Muscle of leg (tissue), 11 donors: ENCODE data around the gene TXNDC8. TPM values are rescaled to one million over a fixed set of nuclear protein-coding genes. Genes with fewer than 3 reads are reported as not detected.

ENCODE experiments used
- DNase-seq: peaks from one replicate; pipeline ENCODE4 v3.0.0; 2013
- H3K27ac ChIP-seq: one replicate; pipeline ENCODE4 v1.5.1; 2013; ENCODE audit warnings: mild to moderate bottlenecking, low read length, control low read depth
- H3K27me3 ChIP-seq: one replicate; pipeline ENCODE4 v1.6.1; 2013; ENCODE audit warnings: low read length; ENCODE audit not compliant: control insufficient read depth, insufficient read depth
- H3K36me3 ChIP-seq: one replicate; pipeline ENCODE4 v1.6.1; 2013; ENCODE audit warnings: low read length; ENCODE audit not compliant: control insufficient read depth, insufficient read depth
- H3K4me1 ChIP-seq: one replicate; pipeline ENCODE4 v1.6.1; 2013; ENCODE audit warnings: low read length; ENCODE audit not compliant: control insufficient read depth, insufficient read depth
- H3K4me3 ChIP-seq: one replicate; pipeline ENCODE4 v1.5.1; 2013; ENCODE audit warnings: low read length, control low read depth
- H3K9me3 ChIP-seq: replicated peaks from 2 replicates; pipeline ENCODE4 v1.6.1; 2013; ENCODE audit warnings: low read depth, low read length; ENCODE audit not compliant: control insufficient read depth
- WGBS: methylation state at CpG from one replicate; pipeline ENCODE4 v1.1.5; 2013; ENCODE audit warnings: missing lambda C conversion rate; ENCODE audit not compliant: insufficient coverage; 5-methylcytosine and 5-hydroxymethylcytosine counted together
- polyA plus RNA-seq, 8 donors: library from polyadenylated mRNA; unstranded; fragments of 120-200 nt; gene quantifications; one replicate each; pipeline versions ENCODE4 v1.2.1 to v1.2.3, GENCODE V29; 2013; ENCODE audit warnings: inconsistent platforms in 1 of 8, low replicate concordance in 1 of 8; ENCODE audit not compliant: insufficient read length in 8 of 8, insufficient read depth in 1 of 8
- total RNA-seq: library from RNA; stranded (reverse); fragments of 120-200 nt; gene quantifications from one replicate; pipeline ENCODE4 v1.2.4, GENCODE V29; 2013

The TXNDC8 gene
- total and polyA plus RNA-seq, 9 donors, result not detected

DNA sequence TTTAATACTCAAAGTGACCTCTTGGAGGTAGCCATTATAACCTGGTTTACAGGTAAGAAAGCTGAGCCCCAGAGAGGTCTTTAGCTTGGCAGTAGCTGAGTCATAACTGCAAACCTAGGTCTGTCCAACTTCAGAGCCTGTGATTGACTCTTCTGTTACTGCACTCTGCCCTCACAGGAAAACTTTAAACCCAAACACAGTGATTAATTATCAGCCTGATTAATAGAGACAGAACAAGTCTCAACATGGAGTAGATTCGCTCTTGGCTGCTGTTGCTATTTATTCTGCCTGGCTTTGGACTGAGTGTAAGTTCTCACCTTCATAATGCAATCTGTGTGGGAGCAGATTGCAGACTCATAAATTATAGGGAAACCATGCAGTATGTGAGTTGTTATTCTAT, 53.9 kb downstream of the TXNDC8 start:
- DNase-seq, result no peak
- Histone ChIP-seq H3K27me3 (no peaks in the 10 kb centered on the region), H3K36me3 (no peaks in the 10 kb centered on the region), H3K27ac (no peak overlapping the region), H3K9me3 (no peaks in the 10 kb centered on the region), H3K4me3 (no peak overlapping the region), H3K4me1 (no peaks in the 10 kb centered on the region)
- no CpG with 5 or more reads among the region's 1 CpG for WGBS

DNA sequence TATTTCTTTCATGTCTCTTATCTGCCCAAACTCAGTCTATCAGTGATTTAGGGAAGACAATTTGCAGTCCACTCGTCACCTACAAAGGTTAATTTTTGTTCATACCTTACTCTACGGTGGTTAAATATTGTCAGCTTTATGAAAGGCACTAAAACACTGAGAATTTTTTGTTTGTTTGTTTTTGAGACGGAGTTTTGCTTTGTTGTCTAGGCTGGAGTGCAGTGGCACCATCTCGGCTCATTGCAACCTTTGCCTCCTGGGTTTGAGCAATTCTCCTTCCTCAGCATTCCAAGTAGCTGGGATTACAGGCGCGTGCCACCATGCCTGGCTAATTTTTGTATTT, 55.0 kb downstream of the TXNDC8 start:
- no peaks in the 10 kb centered on the region for H3K36me3 ChIP-seq
- 100% methylated on average over 2 of the region's 6 CpGs for WGBS

DNA sequence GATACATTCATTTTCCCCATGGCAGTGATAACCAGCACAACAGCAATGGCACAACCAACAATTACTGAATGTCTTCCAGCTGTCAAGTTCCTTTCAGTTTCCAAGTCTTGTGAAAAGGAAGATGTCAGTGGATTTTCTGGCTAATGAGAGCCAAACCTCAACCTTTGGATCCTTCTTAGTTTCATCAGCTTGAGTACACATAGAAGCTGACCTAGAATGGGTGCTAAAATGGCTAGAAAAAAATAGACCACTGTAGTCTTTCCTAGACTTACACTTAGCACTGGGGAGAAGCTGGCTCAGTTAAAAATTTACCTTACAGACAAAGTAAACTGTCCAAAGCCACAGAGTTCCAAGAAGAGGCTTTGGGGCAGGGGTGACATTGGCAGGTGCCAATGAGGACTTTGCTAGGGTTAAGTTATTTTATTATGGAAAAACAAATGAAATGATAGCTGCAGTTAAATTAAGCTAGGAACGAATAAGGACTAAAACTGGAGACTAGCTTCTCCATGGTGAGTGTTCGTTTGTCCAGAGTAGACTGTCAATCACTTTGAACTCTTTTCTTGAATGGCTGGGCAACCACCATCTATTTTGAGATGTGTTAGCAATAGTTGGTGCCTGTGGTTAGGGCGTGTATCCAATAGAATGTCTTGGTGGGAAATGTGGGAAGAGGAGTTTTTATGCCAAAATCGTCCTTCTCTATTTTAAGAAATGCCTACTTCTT, 55.5 kb downstream of the TXNDC8 start:
- no peak for DNase-seq
- no peaks in the 10 kb centered on the region for H3K9me3 ChIP-seq
- no peak overlapping the region for H3K27ac ChIP-seq
- H3K27me3 ChIP-seq, result no peaks in the 10 kb centered on the region
- 80% methylated on average over 2 of the region's 4 CpGs for WGBS
- no peaks in the 10 kb centered on the region for H3K4me1 ChIP-seq
- H3K36me3 ChIP-seq, result no peaks in the 10 kb centered on the region
- no peak overlapping the region for H3K4me3 ChIP-seq

More for the DNA sequence above, 55.0 kb downstream of the TXNDC8 start:
- no peak for DNase-seq
- no peak overlapping the region for H3K4me3 ChIP-seq
- no peaks in the 10 kb centered on the region for H3K4me1 ChIP-seq
- no peaks in the 10 kb centered on the region for H3K27me3 ChIP-seq
- no peak overlapping the region for H3K27ac ChIP-seq
- no peaks in the 10 kb centered on the region for H3K9me3 ChIP-seq

DNA sequence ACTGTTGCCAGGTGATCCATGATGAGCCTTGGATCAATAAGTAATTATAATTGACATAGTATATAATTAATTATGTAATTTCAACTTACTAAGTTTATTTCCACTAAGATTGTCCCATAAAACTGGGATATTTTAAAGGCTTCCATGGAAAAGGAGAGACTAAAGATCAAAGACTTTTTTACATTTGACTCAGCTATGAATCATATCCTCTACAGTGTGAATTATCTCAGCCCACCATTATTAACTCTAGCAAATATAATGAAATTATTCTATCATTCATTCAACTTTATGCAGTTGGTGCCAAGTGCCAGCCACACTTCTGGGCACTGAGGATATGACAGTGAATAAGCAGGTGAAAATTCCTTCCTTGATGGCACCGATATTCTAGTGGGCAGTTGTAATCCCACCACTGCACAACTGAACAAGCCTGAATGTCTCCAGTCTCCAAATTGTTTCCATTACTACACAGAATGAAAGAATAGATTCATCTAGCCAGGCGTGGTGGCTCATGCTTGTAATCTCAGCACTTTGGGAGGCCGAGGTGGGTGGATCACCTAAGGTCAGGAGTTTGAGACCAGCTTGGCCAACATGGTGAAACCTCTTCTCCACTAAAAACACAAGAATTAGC, 59.5 kb downstream of the TXNDC8 start:
- DNase-seq, result no peak
- 60% methylated on average over 1 of the region's 3 CpGs for WGBS
- H3K4me3 ChIP-seq, result no peak overlapping the region
- H3K36me3 ChIP-seq, result no peaks in the 10 kb centered on the region
- no peak overlapping the region for H3K27ac ChIP-seq
- H3K4me1 ChIP-seq, result no peaks in the 10 kb centered on the region
- no peaks in the 10 kb centered on the region for H3K9me3 ChIP-seq
- no peaks in the 10 kb centered on the region for H3K27me3 ChIP-seq

DNA sequence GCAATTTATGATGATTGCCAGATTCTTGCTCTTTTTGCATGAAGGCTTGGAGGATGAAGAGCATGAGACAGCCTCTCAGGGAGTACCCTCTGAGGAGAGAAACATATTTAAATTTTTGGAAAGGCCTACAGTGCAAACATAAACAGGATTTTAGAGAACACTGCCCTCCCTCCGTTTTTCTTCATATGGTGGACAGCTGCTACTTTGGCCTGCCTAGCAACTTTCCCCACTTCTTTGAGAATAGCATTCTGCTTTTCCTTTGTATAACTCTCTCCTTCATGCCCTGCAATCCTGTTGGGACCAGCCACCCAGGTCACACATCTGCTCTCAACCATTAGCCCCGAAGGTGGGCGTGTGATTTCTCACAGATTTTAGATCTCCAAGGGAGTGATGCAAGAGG, 60.9 kb downstream of the TXNDC8 start:
- H3K36me3 ChIP-seq, result no peaks in the 10 kb centered on the region
- 25% methylated on average over 1 of the region's 3 CpGs for WGBS
- no peaks in the 10 kb centered on the region for H3K9me3 ChIP-seq
- H3K27me3 ChIP-seq, result no peaks in the 10 kb centered on the region
- H3K4me3 ChIP-seq, result no peak overlapping the region
- no peaks in the 10 kb centered on the region for H3K4me1 ChIP-seq
- peak; percentile 74 for DNase-seq
- H3K27ac ChIP-seq, result peak overlapping the region; percentile 4

DNA sequence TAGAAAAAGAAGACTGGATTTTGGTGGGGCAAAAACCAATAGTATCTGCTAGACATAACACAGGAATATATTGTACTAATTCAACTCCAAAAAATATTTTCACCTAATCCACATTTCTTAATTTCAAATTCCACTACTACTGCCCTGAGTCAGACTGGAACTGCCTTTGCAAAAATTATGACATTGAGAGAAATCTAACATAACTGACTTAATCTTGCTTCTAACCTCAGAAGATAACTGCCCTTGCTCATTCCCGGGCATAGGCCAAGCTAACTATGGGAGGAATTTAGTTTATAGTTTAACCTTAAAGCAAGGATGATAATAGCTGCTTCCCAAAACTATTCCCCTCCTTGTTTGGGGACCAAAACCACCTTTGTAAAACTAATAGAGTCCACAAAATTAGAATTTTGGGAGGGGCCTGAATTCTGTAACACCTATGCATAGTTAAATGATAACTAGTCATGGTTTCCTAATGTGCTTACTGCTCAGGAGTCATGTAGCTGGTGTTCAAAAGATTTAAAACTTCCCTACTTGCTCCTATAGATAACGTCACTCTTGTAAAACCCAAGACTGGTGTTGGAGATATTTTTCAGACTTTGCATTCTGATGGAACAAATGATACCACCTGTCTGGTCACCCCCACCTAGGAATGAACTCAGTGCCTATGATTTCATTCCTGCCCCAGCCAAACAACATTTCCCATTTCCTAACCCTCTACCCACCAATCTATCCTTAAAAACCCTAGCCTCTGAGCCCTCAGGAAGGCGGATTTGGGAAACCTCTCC, 67.3 kb downstream of the TXNDC8 start:
- no peak overlapping the region for H3K27ac ChIP-seq

DNA sequence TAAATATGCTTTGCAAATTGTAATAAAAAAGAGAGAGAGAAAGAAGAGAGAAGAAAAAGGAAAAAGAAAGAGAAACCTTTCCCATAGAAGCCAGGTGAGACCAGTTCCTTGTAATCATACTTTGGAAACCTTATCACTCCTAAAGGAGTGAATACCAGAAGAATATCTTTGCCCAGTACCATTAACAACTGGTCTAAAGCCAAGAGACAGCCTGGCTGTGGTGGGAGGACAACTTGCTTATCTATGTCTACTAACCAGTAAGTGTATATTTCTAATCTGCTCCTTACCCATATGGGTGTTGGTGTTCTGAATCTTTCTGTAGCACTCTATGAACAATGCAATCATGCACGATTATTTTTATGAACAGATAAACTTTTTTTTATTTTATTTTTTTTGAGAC, 70.9 kb downstream of the TXNDC8 start:
- no peaks in the 10 kb centered on the region for H3K36me3 ChIP-seq
- no peak overlapping the region for H3K4me3 ChIP-seq
- no peak overlapping the region for H3K27ac ChIP-seq
- DNase-seq, result no peak
- H3K27me3 ChIP-seq, result no peaks in the 10 kb centered on the region
- H3K4me1 ChIP-seq, result no peaks in the 10 kb centered on the region
- H3K9me3 ChIP-seq, result no peaks in the 10 kb centered on the region
- WGBS, result no CpG with 5 or more reads among the region's 1 CpG

More for the DNA sequence above, 67.3 kb downstream of the TXNDC8 start:
- no peaks in the 10 kb centered on the region for H3K4me1 ChIP-seq
- WGBS, result no CpG with 5 or more reads among the region's 3 CpGs
- no peaks in the 10 kb centered on the region for H3K9me3 ChIP-seq
- H3K4me3 ChIP-seq, result no peak overlapping the region
- DNase-seq, result no peak
- no peaks in the 10 kb centered on the region for H3K27me3 ChIP-seq
- H3K36me3 ChIP-seq, result no peaks in the 10 kb centered on the region

DNA sequence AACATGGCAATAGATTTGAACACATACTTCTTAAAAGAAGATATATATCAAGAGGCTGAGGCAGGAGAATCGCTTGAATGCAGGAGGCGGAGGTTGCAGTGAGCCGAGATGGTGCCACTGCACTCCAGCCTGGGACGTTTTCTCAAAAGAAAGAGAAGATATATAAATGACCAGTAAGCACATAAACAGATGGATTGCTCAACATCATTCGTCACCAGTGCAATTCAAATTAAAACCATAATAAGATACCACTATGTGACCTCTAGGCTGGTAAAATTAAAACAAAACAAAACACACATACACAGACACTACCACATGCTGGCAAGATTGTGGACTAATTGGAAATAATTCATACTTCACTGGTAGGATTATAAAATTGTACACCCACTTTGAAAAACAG, 76.0 kb downstream of the TXNDC8 start:
- Histone ChIP-seq H3K4me3 (no peak overlapping the region), H3K27me3 (no peaks in the 10 kb centered on the region), H3K36me3 (no peaks in the 10 kb centered on the region), H3K4me1 (peaks cover 8% of the 10 kb centered on the region), H3K9me3 (no peaks in the 10 kb centered on the region), H3K27ac (no peak overlapping the region)
- no CpG with 5 or more reads among the region's 5 CpGs for WGBS
- DNase-seq, result no peak

DNA sequence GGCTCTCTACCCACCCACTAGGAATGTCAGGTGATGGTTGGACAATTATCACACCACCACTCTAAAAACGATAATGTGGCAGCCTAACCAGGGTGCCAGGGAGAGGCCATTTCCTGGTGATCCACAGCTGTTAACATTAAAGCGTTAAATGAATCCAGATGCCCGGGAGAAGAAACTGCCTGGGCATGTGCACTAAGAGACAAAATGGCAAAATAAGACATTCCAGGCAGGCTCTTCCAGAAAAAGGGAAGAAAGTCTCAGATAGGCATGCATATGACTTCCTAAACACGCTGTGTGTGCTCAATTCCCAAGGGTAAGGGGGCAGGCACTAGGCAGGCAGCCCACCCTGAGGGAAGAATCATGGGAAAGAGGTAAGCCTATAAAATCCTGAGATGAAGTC, 76.8 kb downstream of the TXNDC8 start:
- no peaks in the 10 kb centered on the region for H3K27me3 ChIP-seq
- H3K4me3 ChIP-seq, result no peak overlapping the region
- WGBS, result 6% methylated on average over 3 of the region's 4 CpGs
- peaks cover 8% of the 10 kb centered on the region for H3K4me1 ChIP-seq
- no peak overlapping the region for H3K27ac ChIP-seq
- no peaks in the 10 kb centered on the region for H3K9me3 ChIP-seq
- no peaks in the 10 kb centered on the region for H3K36me3 ChIP-seq
- no peak for DNase-seq

DNA sequence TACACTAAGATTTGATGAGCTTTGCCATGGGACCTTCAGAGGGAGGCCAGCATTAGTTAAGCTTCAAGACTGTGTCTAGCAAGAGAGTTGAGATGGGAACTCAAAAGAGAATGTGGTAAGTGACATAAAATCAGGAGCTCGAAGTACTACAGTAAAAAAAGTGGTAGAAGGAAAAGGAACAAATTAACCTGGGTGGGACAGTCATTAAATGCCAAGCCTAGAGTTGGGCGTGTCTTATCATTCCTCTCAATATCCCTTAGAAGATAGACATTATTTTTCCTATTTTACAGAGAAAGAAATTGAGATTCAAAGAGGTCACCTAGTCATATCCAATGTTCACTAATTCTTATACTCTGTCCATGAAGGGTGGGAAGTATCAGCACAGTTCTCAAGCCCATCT, 78.1 kb downstream of the TXNDC8 start:
- H3K36me3 ChIP-seq, result no peaks in the 10 kb centered on the region
- H3K27me3 ChIP-seq, result no peaks in the 10 kb centered on the region
- no peak for DNase-seq
- H3K9me3 ChIP-seq, result no peaks in the 10 kb centered on the region
- H3K4me3 ChIP-seq, result no peak overlapping the region
- H3K27ac ChIP-seq, result no peak overlapping the region
- no CpG with 5 or more reads among the region's 2 CpGs for WGBS
- peaks cover 14% of the 10 kb centered on the region for H3K4me1 ChIP-seq
